Measurements from ENCODE around the gene MAMDC4. TPM values are rescaled to one million over a fixed set of nuclear protein-coding genes. Genes with fewer than 3 reads are reported as not detected.

Gene MAMDC4
- total RNA-seq, 4 donors from 2014 or later: 1.0 to 2.2 (median 1.8) TPM

- Histone ChIP-seq H3K4me3 (no peak overlapping the region), H3K36me3 (peaks cover 0 to 22% of the 10 kb centered on the region in 2 donors), H3K4me1 (peaks cover 0 to 48% (median 32%) of the 10 kb centered on the region in 3 donors), H3K27me3 (peaks cover 24% of the 10 kb centered on the region), H3K27ac (no peak overlapping the region), H3K9me3 (no peaks in the 10 kb centered on the region)
- ATAC-seq: no peak
- 73 to 80% methylated on average over 1 to 3 of the region's 12 CpGs for WGBS, 2 donors (ENCODE audit: low coverage in 1 of 2)
- no peak for TF ChIP-seq POLR2A (IDR thresholded peaks at IDR 0.05)
- no peak for TF ChIP-seq CTCF (IDR thresholded peaks at IDR 0.05)
- TF ChIP-seq EP300 (IDR thresholded peaks at IDR 0.05): no peak
- TF ChIP-seq POLR2AphosphoS5 (IDR thresholded peaks at IDR 0.05): no peak
These were observed 46.9 kb upstream of the MAMDC4 start for GRCh38 chr9:136805207-136805740.

- Histone ChIP-seq H3K4me1 (peaks cover 0 to 48% (median 25%) of the 10 kb centered on the region in 3 donors), H3K27ac (no peak overlapping the region), H3K4me3 (no peak overlapping the region), H3K27me3 (peaks cover 16% of the 10 kb centered on the region), H3K9me3 (no peaks in the 10 kb centered on the region), H3K36me3 (peaks cover 0 to 30% of the 10 kb centered on the region in 2 donors)
- no peak for ATAC-seq
- WGBS, 2 donors (ENCODE audit: low coverage in 1 of 2): no CpG with 5 or more reads among the region's 10 CpGs
- TF ChIP-seq EP300 (IDR thresholded peaks at IDR 0.05): no peak
- no peak for TF ChIP-seq POLR2A (IDR thresholded peaks at IDR 0.05)
- TF ChIP-seq POLR2AphosphoS5 (IDR thresholded peaks at IDR 0.05): no peak
- TF ChIP-seq CTCF (IDR thresholded peaks at IDR 0.05): no peak
These were observed 46.1 kb upstream of the MAMDC4 start for GRCh38 chr9:136806067-136806466.

- Histone ChIP-seq H3K4me3 (peak overlapping the region; percentile 97 to 99), H3K4me1 (peaks cover 0 to 50% (median 25%) of the 10 kb centered on the region in 3 donors), H3K36me3 (peaks cover 0 to 32% of the 10 kb centered on the region in 2 donors), H3K27me3 (peaks cover 10% of the 10 kb centered on the region), H3K9me3 (no peaks in the 10 kb centered on the region), H3K27ac (peak overlapping the region in 3 of 4 donors; percentile 85 to 94 (median 88))
- TF ChIP-seq POLR2A (IDR thresholded peaks at IDR 0.05) (no peak), EP300 (IDR thresholded peaks at IDR 0.05) (no peak), POLR2AphosphoS5 (IDR thresholded peaks at IDR 0.05) (no peak), CTCF (IDR thresholded peaks at IDR 0.05) (no peak)
- ATAC-seq: no peak
- WGBS, 2 donors (ENCODE audit: low coverage in 1 of 2): 20% methylated on average over 1 of the region's 25 CpGs; no CpG with 5 or more reads in 1 of the 2 donors
These were observed 45.4 kb upstream of the MAMDC4 start for GRCh38 chr9:136806631-136807201.

GRCh38 chr9:136807281-136808074 is 44.7 kb upstream of the MAMDC4 start, which contains the start of gene RABL6:
TSS of gene RABL6 (plus strand) at chr9:136807948. CDS start at chr9:136808197, 249 bp downstream.
- peak within 1 kb of the TSS; percentile 47 to 94 (median 86) for H3K27ac ChIP-seq
- WGBS, 2 donors (ENCODE audit: low coverage in 1 of 2): 0% methylated on average over 2 of the region's 96 CpGs; no CpG with 5 or more reads in 1 of the 2 donors
- TF ChIP-seq POLR2A (IDR thresholded peaks at IDR 0.05) (peak; percentile 58 to 82), POLR2AphosphoS5 (IDR thresholded peaks at IDR 0.05) (peak; percentile 41), CTCF (IDR thresholded peaks at IDR 0.05) (peak in 2 of 4 experiments; percentile 21 to 33), EP300 (IDR thresholded peaks at IDR 0.05) (no peak)
- peak within 1 kb of the TSS; percentile 97 to 99 for H3K4me3 ChIP-seq
- H3K27me3 ChIP-seq: peaks cover 2% of the 10 kb centered on the region
- no peaks in the 10 kb centered on the region for H3K9me3 ChIP-seq
- ATAC-seq: peak; percentile 94
- H3K36me3 ChIP-seq: peaks cover 0 to 32% of the 10 kb centered on the region in 2 donors
- peaks cover 0 to 57% (median 25%) of the 10 kb centered on the region in 3 donors for H3K4me1 ChIP-seq

Measured in gastroesophageal sphincter (tissue), 4 donors.